ENCODE results near the gene MTUS2. TPM values are rescaled to one million over a fixed set of nuclear protein-coding genes. Genes with fewer than 3 reads are reported as not detected.
A peak's percentile ranks its signal among the peaks of the same experiment; 100 is the strongest.

The MTUS2 gene
- total and polyA plus RNA-seq, 9 of the 15 experiments (the other 6 are each of a cell fraction or from before 2014, with no cell fraction given), result 0.01 to 0.28 (median 0.06) TPM; not detected in 1

GRCh38 chr13:29125934-29126424 lies 305.8 kb downstream of the MTUS2 start:
- Histone ChIP-seq H3K79me2 (ENCODE audit: control insufficient read depth, insufficient read depth, low read length) (no peaks in the 10 kb centered on the region), H3K9ac (ENCODE audit: insufficient read depth in 1 of 2, low read depth in 2 of 2, low read length in 2 of 2) (no peak overlapping the region), H3K27ac (ENCODE audit: extremely low read depth, low read depth, low read length) (no peak overlapping the region), H4K20me1 (replicated peaks; ENCODE audit: control insufficient read depth, insufficient read depth, low read length) (no peaks in the 10 kb centered on the region), H3K9me1 (ENCODE audit: control insufficient read depth, insufficient read depth, low read length) (no peaks in the 10 kb centered on the region), H3K27me3 (ENCODE audit: control insufficient read depth in 2 of 2, insufficient read depth in 2 of 2, low read length in 2 of 2) (no peaks in the 10 kb centered on the region), H3K9me3 (replicated peaks; ENCODE audit: control insufficient read depth, insufficient read depth, low read depth, low read length) (no peaks in the 10 kb centered on the region), H3K4me3 (no peak overlapping the region), H2AFZ (ENCODE audit: low read depth, low read length) (no peak overlapping the region), H3K4me1 (replicated peaks in 1 of 2; ENCODE audit: control insufficient read depth in 2 of 2, insufficient read depth in 2 of 2, low read length in 2 of 2) (no peaks in the 10 kb centered on the region), H3K36me3 (ENCODE audit: control insufficient read depth, insufficient read depth, low read length) (no peaks in the 10 kb centered on the region), H3K4me2 (ENCODE audit: insufficient read depth, low read length) (no peak overlapping the region)
- DNase-seq (ENCODE audit: extremely low read depth in 1 of 4, low spot score in 3 of 4) (no peak), FAIRE-seq (no peak), ATAC-seq (no peak)
- WGBS (ENCODE audit: insufficient coverage, low coverage, missing lambda C conversion rate), result 3% methylated on average over 5 of the region's 5 CpGs
- CTCF ChIA-PET (ENCODE audit: low intra/inter-chr PET ratio), result no interaction called here
- no peak for TF ChIP-seq SREBF1 (IDR thresholded peaks at IDR 0.05; ENCODE audit: borderline replicate concordance, low read depth, low read length)
- no peak for TF ChIP-seq TAF15 (IDR thresholded peaks at IDR 0.05; ENCODE audit: low read depth, low read length)
- no peak for TF ChIP-seq ZNF134 (CRISPR knock-in tag; conservative IDR thresholded peaks at IDR 0.05)
- peak; percentile 78 for TF ChIP-seq SPI1 (IDR thresholded peaks at IDR 0.05; ENCODE audit: borderline replicate concordance, low read depth, low read length)
- no peak for TF ChIP-seq BCLAF1 (IDR thresholded peaks at IDR 0.05; ENCODE audit: borderline replicate concordance in 1 of 2, control insufficient read depth in 1 of 2, low read depth in 2 of 2, low read length in 1 of 2)
- BruUV-seq (replicated peaks), result no TSS peak
- POLR2A ChIA-PET, result no interaction called here
- intact Hi-C loops (cut with micrococcal nuclease), result no loop called here
- in situ Hi-C loops (cut with MboI), result no loop called here

Measured in K562 (cell line).